Bronchial epithelial cell (primary cell): ENCODE results near the gene EPS8L1. TPM values are rescaled to one million over a fixed set of nuclear protein-coding genes. Genes with fewer than 3 reads are reported as not detected.
"Not testable (repeated sequence)": the region's sequence is repeated elsewhere in the genome, so short reads cannot be mapped to it uniquely, and the experiment has no call there.

ENCODE experiments used
- DNase-seq: peaks from one replicate; pipeline ENCODE4 v3.0.0-alpha.2; 2010; ENCODE audit warnings: low read depth
- FAIRE-seq: peaks from 2 replicates; lab custom pipeline; 2011; peaks lifted over from hg19 to GRCh38; lab: Jason Lieb, UNC
- H3K27me3 ChIP-seq: 2 replicates; pipeline ENCODE4 v1.5.1; 2011; ENCODE audit warnings: low read length; ENCODE audit not compliant: control insufficient read depth, insufficient read depth
- H3K36me3 ChIP-seq: 2 replicates; pipeline ENCODE4 v1.5.1; 2011; ENCODE audit warnings: low read length; ENCODE audit not compliant: control insufficient read depth, insufficient read depth
- H3K4me3 ChIP-seq: 2 replicates; pipeline ENCODE4 v1.5.1; 2011; ENCODE audit warnings: mild to moderate bottlenecking, low read depth, low read length, control low read depth
- total RNA-seq: library from RNA; depleted of rRNA; stranded (reverse); fragments of >200 nt; gene quantifications from 2 replicates; pipeline ENCODE4 v1.2.1, GENCODE V29; 2014
- TF ChIP-seq, protein P1 (sequence below): IDR thresholded peaks from 2 replicates; pipeline ENCODE4 v1.5.1; 2011; ENCODE audit warnings: mild to moderate bottlenecking, moderate library complexity, low read length, control low read depth, inconsistent platforms; ENCODE audit not compliant: insufficient read depth, severe bottlenecking

Gene EPS8L1
- total RNA-seq, 1 donor from 2014 or later = 117 TPM

DNA sequence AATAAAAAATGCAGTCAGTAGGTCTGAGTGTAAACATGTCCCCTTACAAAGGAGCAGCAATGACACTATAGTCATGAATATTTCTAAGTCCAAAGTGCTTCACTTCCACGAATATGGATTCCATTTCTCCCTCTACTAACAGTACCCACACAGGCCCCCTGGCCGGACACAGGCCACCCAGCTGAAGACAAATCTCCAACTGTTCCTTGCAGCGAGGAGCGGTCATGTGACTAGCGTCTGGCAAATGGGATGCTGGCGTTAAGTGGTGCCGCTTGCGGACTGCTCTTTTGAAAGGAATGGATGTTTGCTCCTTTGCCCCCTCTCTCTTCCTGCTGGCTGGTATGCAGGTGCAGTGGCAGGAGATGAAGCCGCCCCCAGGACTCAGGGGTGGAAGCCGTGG is 25.6 kb downstream of the EPS8L1 start:
- TF ChIP-seq, protein P1, sequence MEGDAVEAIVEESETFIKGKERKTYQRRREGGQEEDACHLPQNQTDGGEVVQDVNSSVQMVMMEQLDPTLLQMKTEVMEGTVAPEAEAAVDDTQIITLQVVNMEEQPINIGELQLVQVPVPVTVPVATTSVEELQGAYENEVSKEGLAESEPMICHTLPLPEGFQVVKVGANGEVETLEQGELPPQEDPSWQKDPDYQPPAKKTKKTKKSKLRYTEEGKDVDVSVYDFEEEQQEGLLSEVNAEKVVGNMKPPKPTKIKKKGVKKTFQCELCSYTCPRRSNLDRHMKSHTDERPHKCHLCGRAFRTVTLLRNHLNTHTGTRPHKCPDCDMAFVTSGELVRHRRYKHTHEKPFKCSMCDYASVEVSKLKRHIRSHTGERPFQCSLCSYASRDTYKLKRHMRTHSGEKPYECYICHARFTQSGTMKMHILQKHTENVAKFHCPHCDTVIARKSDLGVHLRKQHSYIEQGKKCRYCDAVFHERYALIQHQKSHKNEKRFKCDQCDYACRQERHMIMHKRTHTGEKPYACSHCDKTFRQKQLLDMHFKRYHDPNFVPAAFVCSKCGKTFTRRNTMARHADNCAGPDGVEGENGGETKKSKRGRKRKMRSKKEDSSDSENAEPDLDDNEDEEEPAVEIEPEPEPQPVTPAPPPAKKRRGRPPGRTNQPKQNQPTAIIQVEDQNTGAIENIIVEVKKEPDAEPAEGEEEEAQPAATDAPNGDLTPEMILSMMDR = no peak
- no peak for DNase-seq
- no peak for FAIRE-seq
- Histone ChIP-seq H3K27me3 (no peaks in the 10 kb centered on the region), H3K36me3 (peaks cover 17% of the 10 kb centered on the region), H3K4me3 (no peak overlapping the region)

- H3K36me3 ChIP-seq = peaks cover 15% of the 10 kb centered on the region
- DNase-seq = no peak
- FAIRE-seq = no peak
- H3K4me3 ChIP-seq = no peak overlapping the region
- H3K27me3 ChIP-seq = no peaks in the 10 kb centered on the region
- TF ChIP-seq, protein P1 = no peak
These were observed 27.5 kb downstream of the EPS8L1 start for GRCh38 chr19:55103190-55103589.

DNA sequence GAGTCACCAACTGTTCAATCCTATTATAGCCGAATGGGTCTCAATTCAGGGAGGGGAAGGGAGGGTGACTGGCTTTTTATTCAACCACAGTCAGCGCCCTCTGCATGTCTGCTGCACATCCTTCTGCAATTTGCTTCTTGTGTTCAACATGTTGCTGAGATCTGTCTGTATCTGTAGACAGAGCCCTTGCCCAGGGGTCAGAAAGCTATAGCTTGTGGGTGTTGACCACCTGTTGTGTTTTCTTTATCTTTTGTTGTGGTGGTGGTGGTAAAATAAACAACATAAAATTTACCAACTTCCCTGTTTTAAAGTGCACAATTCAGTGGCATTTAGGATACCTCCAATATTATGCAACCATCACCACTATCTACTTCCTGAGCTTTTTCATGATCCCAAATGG is 29.6 kb downstream of the EPS8L1 start:
- no peak for FAIRE-seq
- peaks cover 12% of the 10 kb centered on the region for H3K36me3 ChIP-seq

GRCh38 chr19:55106591-55106990 is 30.9 kb downstream of the EPS8L1 start:
- H3K36me3 ChIP-seq = peaks cover 11% of the 10 kb centered on the region
- TF ChIP-seq, protein P1 = no peak
- FAIRE-seq = no peak

More for the DNA sequence above, 29.6 kb downstream of the EPS8L1 start:
- TF ChIP-seq, protein P1 = no peak
- no peak overlapping the region for H3K4me3 ChIP-seq
- H3K27me3 ChIP-seq = no peaks in the 10 kb centered on the region
- DNase-seq = no peak

DNA sequence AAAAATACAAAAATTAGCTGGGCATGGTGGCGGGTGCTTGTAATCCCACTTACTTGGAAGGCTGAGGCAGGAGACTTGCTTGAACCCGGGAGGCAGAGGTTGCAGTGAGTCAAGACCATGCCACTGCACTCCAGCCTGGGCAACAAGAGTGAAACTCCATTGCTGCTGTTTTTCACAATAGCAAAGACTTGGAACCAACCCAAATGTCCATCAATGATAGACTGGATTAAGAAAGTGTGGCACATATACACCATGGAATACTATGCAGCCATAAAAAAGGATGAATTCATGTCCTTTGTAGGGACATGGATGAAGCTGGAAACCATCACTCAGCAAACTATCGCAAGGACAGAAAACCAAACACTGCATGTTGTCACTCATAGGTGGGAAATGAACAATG is 31.6 kb downstream of the EPS8L1 start:
- not testable (repeated sequence) for FAIRE-seq, H3K27me3 ChIP-seq, H3K4me3 ChIP-seq, DNase-seq
- peaks cover 11% of the 10 kb centered on the region for H3K36me3 ChIP-seq

More at GRCh38 chr19:55106591-55106990, 30.9 kb downstream of the EPS8L1 start:
- no peak for DNase-seq
- H3K27me3 ChIP-seq = no peaks in the 10 kb centered on the region
- no peak overlapping the region for H3K4me3 ChIP-seq

- H3K27me3 ChIP-seq = no peaks in the 10 kb centered on the region
- DNase-seq (no peak), FAIRE-seq (no peak)
- peaks cover 7% of the 10 kb centered on the region for H3K36me3 ChIP-seq
- H3K4me3 ChIP-seq = no peak overlapping the region
- TF ChIP-seq, protein P1 = no peak
These were observed 34.0 kb downstream of the EPS8L1 start for GRCh38 chr19:55109527-55110291.
